Ascending aorta (tissue), 2 donors: ENCODE data around the gene FBH1. TPM values are rescaled to one million over a fixed set of nuclear protein-coding genes. Genes with fewer than 3 reads are reported as not detected.
"Not testable (repeated sequence)": the region's sequence is repeated elsewhere in the genome, so short reads cannot be mapped to it uniquely, and the experiment has no call there.

Experiments used
- DNase-seq, 2 donors: peaks; one replicate each; pipeline ENCODE4 v3.0.0-alpha.2; 2019; ENCODE audit warnings: low spot score in 2 of 2
- H3K27ac ChIP-seq, 2 donors: fragments of 200-600 bp; sonication (generic); one replicate each; pipeline ENCODE4 v1.5.1; 2016 to 2017; ENCODE audit warnings: mild to moderate bottlenecking in 1 of 2
- H3K27me3 ChIP-seq: fragments of 200-600 bp; sonication (generic); one replicate; pipeline ENCODE4 v1.5.1; 2017
- H3K36me3 ChIP-seq, 2 donors: fragments of 200-600 bp; sonication (generic); one replicate each; pipeline ENCODE4 v1.5.1; 2016
- H3K4me1 ChIP-seq, 2 donors: fragments of 200-600 bp; sonication (generic); one replicate each; pipeline ENCODE4 v1.5.1; 2016 to 2017; ENCODE audit warnings: mild to moderate bottlenecking in 1 of 2
- H3K4me3 ChIP-seq, 2 donors: fragments of 200-600 bp; sonication (generic); one replicate each; pipeline ENCODE4 v1.5.1; 2016 to 2017; ENCODE audit warnings: mild to moderate bottlenecking in 1 of 2
- H3K9me3 ChIP-seq, 2 donors: fragments of 200-600 bp; sonication (generic); one replicate each; pipeline ENCODE4 v1.5.1; 2016
- intact Hi-C: fragments of 100-400 bp; cut with DNase I; formaldehyde crosslinking; loops from one replicate; pipeline ENCODE4 v1.15.1; 2023
- total RNA-seq: library from RNA; depleted of rRNA; stranded (reverse); fragments of >200 nt; gene quantifications from one replicate; pipeline ENCODE4 v1.1.0, GENCODE V29; 2016
- TF ChIP-seq, protein P1 (sequence below), 3 experiments: fragments of 200-600 bp in 2 of 3; fragments of 450-650 bp in 1 of 3; sonication (generic) in 2 of 3; IDR thresholded peaks; one replicate each; pipeline ENCODE4 v1.5.1; 2016 to 2019; ENCODE audit warnings: antibody characterized with exemption in 3 of 3, mild to moderate bottlenecking in 1 of 3, moderate library complexity in 1 of 3

The FBH1 gene
- total RNA-seq, 1 donor from 2014 or later: 43.0 TPM

DNA sequence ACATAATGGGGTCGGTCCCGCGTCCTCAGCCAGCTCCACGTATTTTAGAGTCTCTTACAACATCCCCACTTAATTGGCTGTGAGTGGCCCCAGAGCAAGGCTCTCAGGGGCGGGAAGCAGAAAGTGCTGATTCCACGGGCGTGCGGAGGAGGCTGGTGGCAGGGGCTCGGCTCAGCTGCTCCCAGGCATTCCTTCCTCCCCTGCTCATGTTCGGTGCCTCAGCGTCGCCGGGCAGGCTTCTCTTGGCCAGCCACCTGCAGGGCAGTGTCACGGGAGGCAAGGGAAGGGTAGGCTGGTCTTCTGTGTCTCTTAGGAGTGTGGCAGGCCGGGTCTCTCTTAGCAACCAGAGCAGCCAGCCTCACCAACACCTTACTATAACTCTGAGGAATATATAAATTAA, 53.5 kb downstream of the FBH1 start:
- peak overlapping the region; percentile 27 to 51 for H3K4me3 ChIP-seq
- intact Hi-C loops: loop anchor here (5.0 to 10.0 kb wide), 2 partner anchors 34 to 331 kb away; partner anchors contain the start of gene IL15RA

DNA sequence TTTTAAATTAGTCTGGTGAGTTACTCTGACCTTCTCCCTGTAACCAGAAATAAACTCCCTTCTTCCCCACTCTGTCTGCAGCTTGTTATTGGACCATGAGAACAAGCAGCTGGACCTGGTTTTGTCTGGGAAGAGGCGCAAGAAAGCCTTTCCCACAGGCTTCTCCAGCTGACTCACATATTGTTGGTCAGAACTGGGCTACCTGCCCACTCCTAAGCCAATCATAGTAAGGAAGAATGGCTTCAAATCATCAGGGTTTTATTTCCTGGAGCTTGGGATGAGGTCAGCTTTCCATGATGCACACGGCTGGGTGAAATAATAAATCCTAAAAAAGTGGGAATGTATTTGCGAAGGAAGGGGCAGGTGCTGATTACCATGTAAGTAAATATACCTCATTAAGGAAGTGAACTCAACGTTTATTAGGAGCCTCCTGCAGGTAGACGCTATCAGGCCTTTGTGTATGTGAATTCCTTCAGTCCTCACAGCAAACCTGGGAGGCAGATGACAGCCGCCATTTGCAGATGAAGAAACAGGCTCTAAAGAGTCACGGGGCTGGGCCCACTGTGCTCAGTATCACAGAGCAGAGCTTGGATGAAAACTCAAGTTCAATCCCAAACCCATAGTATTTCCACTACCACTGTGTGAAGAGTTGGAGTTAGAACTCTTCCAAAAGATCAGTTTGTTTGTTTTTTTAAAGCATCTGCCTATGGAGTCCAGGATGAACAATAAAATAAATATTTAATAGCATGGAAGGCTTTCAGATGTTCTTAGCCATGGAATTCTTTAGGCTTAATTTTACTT, 54.5 kb downstream of the FBH1 start:
- Histone ChIP-seq H3K27me3 (no peaks in the 10 kb centered on the region), H3K4me3 (peak overlapping the region; percentile 41 to 53), H3K4me1 (peaks cover 18 to 48% of the 10 kb centered on the region in 2 donors), H3K9me3 (no peaks in the 10 kb centered on the region), H3K27ac (peak overlapping the region; percentile 97 to 99), H3K36me3 (no peaks in the 10 kb centered on the region)
- intact Hi-C loops: loop anchor here (2.0 to 10.0 kb wide), 4 partner anchors 33 to 330 kb away; partner anchors contain the start of genes FBH1, IL15RA and PFKFB3
- TF ChIP-seq, protein P1, sequence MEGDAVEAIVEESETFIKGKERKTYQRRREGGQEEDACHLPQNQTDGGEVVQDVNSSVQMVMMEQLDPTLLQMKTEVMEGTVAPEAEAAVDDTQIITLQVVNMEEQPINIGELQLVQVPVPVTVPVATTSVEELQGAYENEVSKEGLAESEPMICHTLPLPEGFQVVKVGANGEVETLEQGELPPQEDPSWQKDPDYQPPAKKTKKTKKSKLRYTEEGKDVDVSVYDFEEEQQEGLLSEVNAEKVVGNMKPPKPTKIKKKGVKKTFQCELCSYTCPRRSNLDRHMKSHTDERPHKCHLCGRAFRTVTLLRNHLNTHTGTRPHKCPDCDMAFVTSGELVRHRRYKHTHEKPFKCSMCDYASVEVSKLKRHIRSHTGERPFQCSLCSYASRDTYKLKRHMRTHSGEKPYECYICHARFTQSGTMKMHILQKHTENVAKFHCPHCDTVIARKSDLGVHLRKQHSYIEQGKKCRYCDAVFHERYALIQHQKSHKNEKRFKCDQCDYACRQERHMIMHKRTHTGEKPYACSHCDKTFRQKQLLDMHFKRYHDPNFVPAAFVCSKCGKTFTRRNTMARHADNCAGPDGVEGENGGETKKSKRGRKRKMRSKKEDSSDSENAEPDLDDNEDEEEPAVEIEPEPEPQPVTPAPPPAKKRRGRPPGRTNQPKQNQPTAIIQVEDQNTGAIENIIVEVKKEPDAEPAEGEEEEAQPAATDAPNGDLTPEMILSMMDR (IDR thresholded peaks at IDR 0.05): no peak
- peak; percentile 86 to 97 for DNase-seq

More for the DNA sequence above, 53.5 kb downstream of the FBH1 start:
- peaks cover 15 to 46% of the 10 kb centered on the region in 2 donors for H3K4me1 ChIP-seq
- peak overlapping the region; percentile 97 to 99 for H3K27ac ChIP-seq
- DNase-seq: peak; percentile 42 to 82
- no peaks in the 10 kb centered on the region for H3K27me3 ChIP-seq
- H3K36me3 ChIP-seq: peaks cover 0 to 4% of the 10 kb centered on the region in 2 donors
- no peaks in the 10 kb centered on the region for H3K9me3 ChIP-seq
- TF ChIP-seq, protein P1 (IDR thresholded peaks at IDR 0.05): peak in 1 of 3 experiments; percentile 3

DNA sequence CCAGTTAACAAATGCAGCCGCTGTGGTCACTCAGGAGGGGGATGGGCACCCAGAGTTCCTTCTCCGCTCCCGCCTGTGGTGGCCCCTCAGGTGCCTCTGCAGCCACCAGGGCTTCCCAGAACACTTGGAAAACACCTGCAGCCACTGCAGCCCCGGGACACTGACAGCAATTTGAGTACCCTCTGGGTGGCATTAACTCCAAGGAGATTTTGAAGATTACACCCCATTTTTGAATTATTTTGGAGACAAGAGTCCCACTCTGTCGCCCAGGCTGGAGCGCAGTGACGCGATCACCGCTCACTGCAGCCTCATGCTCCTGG, 55.1 kb downstream of the FBH1 start:
- no peak for DNase-seq
- TF ChIP-seq, protein P1 (IDR thresholded peaks at IDR 0.05): no peak
- Histone ChIP-seq H3K9me3 (no peaks in the 10 kb centered on the region), H3K27me3 (no peaks in the 10 kb centered on the region), H3K4me3 (peak overlapping the region; percentile 41 to 53), H3K36me3 (no peaks in the 10 kb centered on the region), H3K27ac (peak overlapping the region; percentile 97 to 99), H3K4me1 (peaks cover 18 to 53% of the 10 kb centered on the region in 2 donors)
- intact Hi-C loops: loop anchor here (2.0 to 10.0 kb wide), 3 partner anchors 54 to 330 kb away; partner anchors contain the start of genes FBH1 and PFKFB3

DNA sequence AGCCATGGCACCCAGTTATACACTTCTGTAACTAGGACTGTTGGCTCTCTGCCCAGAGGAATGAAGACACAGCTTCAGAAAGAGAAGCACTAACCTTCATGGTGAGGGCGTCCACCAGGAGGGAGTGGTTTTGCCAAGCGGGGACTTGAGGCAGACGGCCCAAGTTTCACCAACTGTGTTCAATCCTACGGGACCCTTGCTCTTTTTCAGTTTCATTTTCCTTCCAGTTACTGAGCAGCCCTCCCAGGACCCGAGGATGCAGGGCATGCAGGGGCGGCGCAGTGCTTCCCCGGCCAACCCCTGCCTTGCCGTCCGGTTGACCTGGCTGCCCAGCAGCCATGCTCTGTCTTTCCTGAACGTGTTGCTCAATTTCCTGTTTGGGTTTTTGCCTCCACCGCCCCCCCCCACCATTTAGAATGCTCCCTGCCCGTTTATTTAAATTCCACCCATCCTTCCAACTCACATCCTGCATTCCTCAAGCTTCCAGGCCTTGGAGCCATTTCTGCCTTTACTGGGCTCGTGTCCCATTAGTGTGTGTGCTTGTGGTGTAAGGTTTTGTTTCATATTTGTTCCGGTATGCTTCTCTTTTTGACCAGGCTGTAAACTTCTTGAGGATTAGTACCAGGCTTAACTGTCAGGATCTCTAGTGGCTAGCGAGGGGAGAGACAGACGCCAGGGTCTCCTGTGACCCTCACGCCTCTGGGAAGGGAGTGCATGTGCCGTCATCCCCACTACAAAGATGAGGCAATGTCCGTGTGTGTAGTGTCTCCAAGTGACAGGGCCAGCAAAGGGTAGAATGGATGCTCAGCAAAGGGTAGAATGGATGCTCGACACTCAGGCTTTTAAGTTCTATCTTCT, 55.7 kb downstream of the FBH1 start:
- Histone ChIP-seq H3K9me3 (no peaks in the 10 kb centered on the region), H3K4me1 (peaks cover 20 to 58% of the 10 kb centered on the region in 2 donors), H3K4me3 (peak overlapping the region; percentile 41 to 53), H3K36me3 (no peaks in the 10 kb centered on the region), H3K27me3 (no peaks in the 10 kb centered on the region), H3K27ac (peak overlapping the region; percentile 97 to 99)
- TF ChIP-seq, protein P1 (IDR thresholded peaks at IDR 0.05): no peak
- intact Hi-C loops: loop anchor here (2.0 to 10.0 kb wide), 3 partner anchors 55 to 329 kb away; partner anchors contain the start of genes FBH1 and PFKFB3
- DNase-seq: peak; percentile 53 to 92

DNA sequence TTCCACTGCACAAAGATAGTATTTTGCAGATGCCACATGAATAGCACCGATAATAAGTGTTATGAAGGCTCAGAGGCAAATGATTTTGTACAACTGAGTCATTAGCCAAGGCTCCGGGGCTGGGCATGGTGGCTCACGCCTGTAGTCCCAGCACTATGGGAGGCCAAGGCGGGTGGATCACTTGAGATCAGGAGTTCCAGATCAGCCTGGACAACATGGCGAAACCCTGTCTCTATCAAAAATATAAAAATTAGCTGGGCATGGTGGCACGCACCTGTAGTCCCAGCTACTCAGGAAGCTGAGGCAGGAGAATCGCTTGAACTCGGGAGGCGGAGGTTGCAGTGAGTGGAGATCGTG, 56.4 kb downstream of the FBH1 start:
- H3K4me3 ChIP-seq: peak overlapping the region in 1 of 2 donors; percentile 53
- intact Hi-C loops: loop anchor here (5.0 to 10.0 kb wide), 2 partner anchors 256 to 328 kb away; partner anchors contain the start of gene PFKFB3
- H3K27me3 ChIP-seq, H3K36me3 ChIP-seq, DNase-seq, H3K9me3 ChIP-seq: not testable (repeated sequence)
- H3K27ac ChIP-seq: peak overlapping the region; percentile 97 to 99
- H3K4me1 ChIP-seq: peaks cover 23 to 62% of the 10 kb centered on the region in 2 donors
